K562 (cell line): ENCODE data around the gene CCNQ. TPM values are rescaled to one million over a fixed set of nuclear protein-coding genes. Genes with fewer than 3 reads are reported as not detected.

Experiments used
- ATAC-seq: fragments of 200-7000 bp; cut with Tn5 transposase; 3 replicates; pipeline ENCODE4 v1.9.1; 2020; ENCODE audit warnings: moderate library complexity
- BruUV-seq: library from RNA; stranded (reverse); fragments of 400-500 nt; replicated peaks from 2 replicates; lab custom pipeline; 2021; lab: Mats Ljungman, UMichigan
- CTCF ChIA-PET: fragments of 300-600 bp; formaldehyde crosslinking; extraction: SDS; loops from one replicate; lab custom pipeline; 2021; ENCODE audit warnings: low intra/inter-chr PET ratio; lab: Yijun Ruan, JAX
- POLR2A ChIA-PET: fragments of 300-600, 350-650 bp; sonication (Branson Sonifier 250); formaldehyde crosslinking; extraction: SDS; loops from one replicate; lab custom pipeline; 2021; ENCODE audit warnings: antibody characterized with exemption, inconsistent platforms; lab: Yijun Ruan, JAX
- DNase-seq, 4 experiments: peaks; one replicate each; pipeline versions ENCODE4 v3.0.0 to v3.0.0-alpha.2; 2011 to 2018; ENCODE audit warnings: low spot score in 3 of 4, mixed read lengths in 3 of 4; ENCODE audit errors: extremely low read depth in 1 of 4
- FAIRE-seq: peaks from 2 replicates; lab custom pipeline; 2011; peaks lifted over from hg19 to GRCh38; lab: Jason Lieb, UNC
- H2AFZ ChIP-seq: 2 replicates; pipeline ENCODE4 v1.6.0; 2011; ENCODE audit warnings: low read depth, low read length, control low read depth, inconsistent platforms
- H3K27ac ChIP-seq: fragments of 200-600 bp; 3 replicates; pipeline ENCODE4 v1.8.0; 2011; ENCODE audit warnings: low read depth, mild to moderate bottlenecking, control low read depth, inconsistent platforms, low read length, moderate library complexity, mixed read lengths; ENCODE audit errors: extremely low read depth
- H3K27me3 ChIP-seq, 2 experiments: fragments of 300-600 bp in 1 of 2; 2 replicates in 1 of 2; 3 replicates in 1 of 2; pipeline versions ENCODE4 v1.6.0 to v1.8.0; 2011; ENCODE audit warnings: inconsistent platforms in 2 of 2, low read length in 2 of 2, mild to moderate bottlenecking in 1 of 2, mixed read lengths in 1 of 2, moderate library complexity in 1 of 2; ENCODE audit not compliant: control insufficient read depth in 2 of 2, insufficient read depth in 2 of 2
- H3K36me3 ChIP-seq: fragments of 300-600 bp; 3 replicates; pipeline ENCODE4 v1.8.0; 2011; ENCODE audit warnings: mild to moderate bottlenecking, low read length, inconsistent platforms; ENCODE audit not compliant: control insufficient read depth, insufficient read depth
- H3K4me1 ChIP-seq, 2 experiments: fragments of 200-600 bp in 1 of 2; replicated peaks in 1 of 2; 2 replicates in 1 of 2; 3 replicates in 1 of 2; pipeline versions ENCODE4 v1.5.1 to v1.8.0; 2011; ENCODE audit warnings: inconsistent platforms in 2 of 2, low read length in 2 of 2, mild to moderate bottlenecking in 1 of 2, mixed read lengths in 1 of 2, moderate library complexity in 1 of 2; ENCODE audit not compliant: control insufficient read depth in 2 of 2, insufficient read depth in 2 of 2
- H3K4me2 ChIP-seq: 2 replicates; pipeline ENCODE4 v1.6.1; 2011; ENCODE audit warnings: low read length, control low read depth, inconsistent platforms, mixed read lengths; ENCODE audit not compliant: insufficient read depth
- H3K4me3 ChIP-seq: fragments of 200-600 bp; sonication (generic), shearing (Covaris generic); 2 replicates; pipeline ENCODE4 v1.5.1; 2016; ENCODE audit warnings: control low read depth, inconsistent platforms
- H3K79me2 ChIP-seq: fragments of 200-600 bp; 3 replicates; pipeline ENCODE4 v1.8.0; 2011; ENCODE audit warnings: low read length, inconsistent platforms; ENCODE audit not compliant: control insufficient read depth, insufficient read depth
- H3K9ac ChIP-seq, 2 experiments: 2 replicates each; pipeline versions ENCODE4 v1.6.0 to v1.6.1; 2011; ENCODE audit warnings: low read depth in 2 of 2, low read length in 2 of 2, control low read depth in 1 of 2, inconsistent platforms in 1 of 2, mild to moderate bottlenecking in 1 of 2, mixed read lengths in 1 of 2; ENCODE audit not compliant: insufficient read depth in 1 of 2
- H3K9me1 ChIP-seq: one replicate; pipeline ENCODE4 v1.6.0; 2011; ENCODE audit warnings: inconsistent platforms, mild to moderate bottlenecking, low read length, moderate library complexity; ENCODE audit not compliant: control insufficient read depth, insufficient read depth
- H3K9me3 ChIP-seq: replicated peaks from 2 replicates; pipeline ENCODE4 v1.5.1; 2011; ENCODE audit warnings: low read depth, low read length, inconsistent platforms; ENCODE audit not compliant: control insufficient read depth, insufficient read depth
- H4K20me1 ChIP-seq: replicated peaks from 2 replicates; pipeline ENCODE4 v1.6.1; 2011; ENCODE audit warnings: low read length, inconsistent platforms, mixed read lengths; ENCODE audit not compliant: control insufficient read depth, insufficient read depth
- DACH1 ChIP-seq: fragments of 450-650 bp; IDR thresholded peaks from 2 replicates; pipeline ENCODE4 v1.6.1; 2018; ENCODE audit not compliant: partially characterized antibody
- ETS2 ChIP-seq: IDR thresholded peaks from 2 replicates; pipeline ENCODE4 v1.6.1; 2016; ENCODE audit warnings: borderline replicate concordance, missing genetic modification characterization, mild to moderate bottlenecking, moderate library complexity, missing compliant biosample characterization; ENCODE audit not compliant: poor library complexity, severe bottlenecking
- MAFF ChIP-seq: IDR thresholded peaks from 2 replicates; pipeline ENCODE4 v1.6.1; 2012; ENCODE audit warnings: low read length, improper control_type of control experiment
- MTF1 ChIP-seq: fragments of 250-450 bp; sonication (Bioruptor Pico); IDR thresholded peaks from 2 replicates; pipeline ENCODE4 v1.9.0; 2021; ENCODE audit warnings: moderate library complexity, mild to moderate bottlenecking, inconsistent platforms, borderline replicate concordance
- NCOA4 ChIP-seq: fragments of 450-650 bp; IDR thresholded peaks from 2 replicates; pipeline ENCODE4 v1.6.1; 2018; ENCODE audit warnings: mild to moderate bottlenecking; ENCODE audit not compliant: partially characterized antibody
- PHB2 ChIP-seq: fragments of 450-650 bp; IDR thresholded peaks from 2 replicates; pipeline ENCODE4 v1.6.1; 2017; ENCODE audit warnings: low read depth
- PHF20 ChIP-seq: fragments of 450-650 bp; IDR thresholded peaks from 2 replicates; pipeline ENCODE4 v1.6.1; 2018; ENCODE audit not compliant: partially characterized antibody
- PTRF ChIP-seq: fragments of 450-650 bp; IDR thresholded peaks from 2 replicates; pipeline ENCODE4 v1.6.1; 2016; ENCODE audit warnings: mild to moderate bottlenecking, missing genetic modification characterization, missing compliant biosample characterization
- RBM15 ChIP-seq: fragments of 200-400 bp; formaldehyde crosslinking; IDR thresholded peaks from 2 replicates; pipeline ENCODE4 v1.6.1; 2018; ENCODE audit warnings: mild to moderate bottlenecking, low read length, moderate library complexity; ENCODE audit not compliant: insufficient read depth
- RBM34 ChIP-seq: fragments of 200-400 bp; formaldehyde crosslinking; IDR thresholded peaks from 2 replicates; pipeline ENCODE4 v1.6.1; 2018; ENCODE audit warnings: low read length, borderline replicate concordance; ENCODE audit not compliant: insufficient read depth
- SAFB ChIP-seq: fragments of 200-400 bp; formaldehyde crosslinking; IDR thresholded peaks from 2 replicates; pipeline ENCODE4 v1.6.1; 2017; ENCODE audit warnings: low read depth, low read length, borderline replicate concordance
- SMAD1 ChIP-seq: fragments of 150-350 bp; IDR thresholded peaks from 2 replicates; pipeline ENCODE4 v1.6.1; 2014; ENCODE audit warnings: low read length, low read depth; ENCODE audit not compliant: partially characterized antibody
- ZNF3 ChIP-seq: fragments of 250-450 bp; sonication (Bioruptor Pico); IDR thresholded peaks from 2 replicates; pipeline ENCODE4 v1.5.0; 2021; ENCODE audit warnings: mild to moderate bottlenecking, moderate library complexity
- ZNF316 ChIP-seq: fragments of 450-650 bp; IDR thresholded peaks from 2 replicates; pipeline ENCODE4 v1.6.1; 2016
- ZNF785 ChIP-seq: fragments of 250-450 bp; sonication (Bioruptor Pico); IDR thresholded peaks from 2 replicates; pipeline ENCODE4 v1.4.0; 2020; ENCODE audit warnings: mild to moderate bottlenecking
- ZNF79 ChIP-seq: fragments of 250-450 bp; sonication (Bioruptor Pico); IDR thresholded peaks from 2 replicates; pipeline ENCODE4 v1.4.0; 2020; ENCODE audit warnings: low read depth, mild to moderate bottlenecking, moderate library complexity
- WGBS: fragments of 100-300 bp; shearing (Covaris generic); methylation state at CpG from one replicate; pipeline ENCODE4 v1.1.6; 2016; ENCODE audit warnings: low coverage, mixed read lengths; ENCODE audit not compliant: insufficient coverage; ENCODE audit errors: missing lambda C conversion rate; 5-methylcytosine and 5-hydroxymethylcytosine counted together
- in situ Hi-C: fragments of 300-500 bp; cut with MboI; formaldehyde crosslinking; loops from 4 replicates; pipeline ENCODE4 v1.15.0; 2018; ENCODE audit warnings: inconsistent platforms, mixed read lengths
- intact Hi-C: fragments of 100-400 bp; cut with micrococcal nuclease; formaldehyde crosslinking; loops from 2 replicates; pipeline ENCODE4 v1.14.2; 2022
- polyA plus RNA-seq, 8 experiments: library from polyadenylated mRNA; depleted of rRNA in 4 of 8; stranded (reverse) in 5 of 8; unstranded in 3 of 8; fragments of >200 nt; fragmentation: Nextera tagmentation in 2 of 8; fragmentation: Illumina TruSeq in 1 of 8; extraction: Ambion mirVana in 2 of 8; extraction: Trizol in 1 of 8; gene quantifications; 2 replicates each; pipeline versions ENCODE4 v1.2.1 to v1.2.3, GENCODE V29; 2011 to 2014; ENCODE audit warnings: inconsistent platforms in 1 of 8, missing spikeins in 1 of 8
- total RNA-seq, 7 experiments: library from RNA; depleted of rRNA in 6 of 7; stranded (reverse); fragments of >200 nt in 6 of 7; fragmentation: Illumina TruSeq in 2 of 7; extraction: Trizol in 2 of 7; gene quantifications; 2 replicates each; pipeline versions ENCODE4 v1.2.1 to v1.2.3, GENCODE V29; 2011 to 2021; ENCODE audit warnings: low replicate concordance in 1 of 7
- TF ChIP-seq, protein P1 (sequence below): sonication (generic); formaldehyde crosslinking; IDR thresholded peaks from 2 replicates; pipeline ENCODE4 v1.8.1; 2023; ENCODE audit warnings: mild to moderate bottlenecking, missing genetic modification reagents, moderate library complexity
- TF ChIP-seq, protein P2 (sequence below): fragments of 250-450 bp; sonication (Bioruptor Pico); IDR thresholded peaks from 2 replicates; pipeline ENCODE4 v1.4.0; 2020
- TF ChIP-seq, protein P3 (sequence below): fragments of 200-400 bp; formaldehyde crosslinking; IDR thresholded peaks from 2 replicates; pipeline ENCODE4 v1.6.1; 2017; ENCODE audit warnings: mild to moderate bottlenecking, low read depth, low read length, moderate library complexity

The CCNQ gene
- total and polyA plus RNA-seq, 9 of the 15 experiments (the other 6 are each of a cell fraction or from before 2014, with no cell fraction given): 0.92 to 53.8 (median 25.3) TPM

DNA sequence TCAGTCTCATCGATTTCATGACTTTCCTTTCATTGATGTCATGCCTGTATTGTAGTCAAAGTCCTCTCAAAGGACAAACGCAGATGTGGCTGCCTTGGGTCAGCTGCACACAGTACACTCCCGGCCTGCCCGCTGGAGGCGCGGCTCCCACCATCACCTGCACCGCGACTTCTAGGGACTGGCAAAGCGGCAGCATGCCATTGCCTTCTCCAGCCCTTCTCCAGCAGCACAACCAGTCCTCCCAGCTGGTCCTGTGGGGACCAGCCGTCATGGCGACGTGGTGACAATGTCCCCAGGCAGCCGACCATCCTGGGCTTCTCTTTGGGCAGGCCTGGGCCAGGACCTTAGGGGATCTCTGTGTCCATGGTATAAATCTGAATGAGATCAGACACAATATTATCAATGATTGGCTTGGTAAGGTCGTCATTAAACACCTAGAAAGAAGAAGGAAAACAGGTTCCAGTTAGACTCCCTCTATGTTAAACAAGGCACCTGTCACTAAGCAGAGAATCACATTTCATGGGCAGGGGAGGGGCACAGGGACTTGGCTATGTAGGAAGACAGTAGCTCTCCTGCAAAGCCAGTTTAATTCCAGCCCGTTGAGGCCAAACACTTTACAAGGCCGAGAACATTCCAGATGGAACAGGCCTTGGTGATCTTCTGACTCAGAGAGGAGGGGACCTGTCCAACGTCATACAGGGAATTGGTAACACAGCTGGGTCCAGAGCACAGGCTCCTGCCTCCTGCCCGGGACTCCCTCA, 10.7 kb downstream of the CCNQ start:
- H3K9me1 ChIP-seq: no peaks in the 10 kb centered on the region
- ATAC-seq (no peak), DNase-seq (no peak), FAIRE-seq (no peak)
- no peak overlapping the region for H3K4me2 ChIP-seq
- H3K9ac ChIP-seq: no peak overlapping the region
- peaks cover 39% of the 10 kb centered on the region; the same call in 2 of the 3 replicates for H3K36me3 ChIP-seq
- H3K27me3 ChIP-seq: no peaks in the 10 kb centered on the region
- 91% methylated on average over 13 of the region's 18 CpGs for WGBS
- in situ Hi-C loops (no loop called here), intact Hi-C loops (no loop called here)
- no peaks in the 10 kb centered on the region for H4K20me1 ChIP-seq
- POLR2A ChIA-PET: interaction anchor here (0.7 kb wide), 1 partner anchor 57 kb away, joined by 3 read pairs; no protein-coding TSS in a partner anchor
- no peaks in the 10 kb centered on the region; a peak in 1 of 5 replicates for H3K4me1 ChIP-seq
- H2AFZ ChIP-seq: no peak overlapping the region
- H3K79me2 ChIP-seq: no peaks in the 10 kb centered on the region
- BruUV-seq: no TSS peak
- no peak overlapping the region for H3K4me3 ChIP-seq
- H3K9me3 ChIP-seq: no peaks in the 10 kb centered on the region
- no peak overlapping the region for H3K27ac ChIP-seq
- CTCF ChIA-PET: no interaction called here
- TF ChIP-seq, protein P1, sequence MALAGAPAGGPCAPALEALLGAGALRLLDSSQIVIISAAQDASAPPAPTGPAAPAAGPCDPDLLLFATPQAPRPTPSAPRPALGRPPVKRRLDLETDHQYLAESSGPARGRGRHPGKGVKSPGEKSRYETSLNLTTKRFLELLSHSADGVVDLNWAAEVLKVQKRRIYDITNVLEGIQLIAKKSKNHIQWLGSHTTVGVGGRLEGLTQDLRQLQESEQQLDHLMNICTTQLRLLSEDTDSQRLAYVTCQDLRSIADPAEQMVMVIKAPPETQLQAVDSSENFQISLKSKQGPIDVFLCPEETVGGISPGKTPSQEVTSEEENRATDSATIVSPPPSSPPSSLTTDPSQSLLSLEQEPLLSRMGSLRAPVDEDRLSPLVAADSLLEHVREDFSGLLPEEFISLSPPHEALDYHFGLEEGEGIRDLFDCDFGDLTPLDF (CRISPR knock-in tag): no peak
- no peak for TF ChIP-seq ZNF3 (CRISPR knock-in tag)
- TF ChIP-seq DACH1: no peak
- no peak for TF ChIP-seq NCOA4
- no peak for TF ChIP-seq ZNF79 (CRISPR knock-in tag)
- TF ChIP-seq RBM34: no peak
- no peak for TF ChIP-seq PTRF (tag)
- no peak for TF ChIP-seq RBM15
- no peak for TF ChIP-seq SAFB
- TF ChIP-seq ZNF785 (CRISPR knock-in tag): no peak
- no peak for TF ChIP-seq ZNF316
- TF ChIP-seq, protein P2, sequence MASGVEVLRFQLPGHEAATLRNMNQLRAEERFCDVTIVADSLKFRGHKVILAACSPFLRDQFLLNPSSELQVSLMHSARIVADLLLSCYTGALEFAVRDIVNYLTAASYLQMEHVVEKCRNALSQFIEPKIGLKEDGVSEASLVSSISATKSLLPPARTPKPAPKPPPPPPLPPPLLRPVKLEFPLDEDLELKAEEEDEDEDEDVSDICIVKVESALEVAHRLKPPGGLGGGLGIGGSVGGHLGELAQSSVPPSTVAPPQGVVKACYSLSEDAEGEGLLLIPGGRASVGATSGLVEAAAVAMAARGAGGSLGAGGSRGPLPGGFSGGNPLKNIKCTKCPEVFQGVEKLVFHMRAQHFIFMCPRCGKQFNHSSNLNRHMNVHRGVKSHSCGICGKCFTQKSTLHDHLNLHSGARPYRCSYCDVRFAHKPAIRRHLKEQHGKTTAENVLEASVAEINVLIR: no peak
- no peak for TF ChIP-seq SMAD1
- TF ChIP-seq, protein P3, sequence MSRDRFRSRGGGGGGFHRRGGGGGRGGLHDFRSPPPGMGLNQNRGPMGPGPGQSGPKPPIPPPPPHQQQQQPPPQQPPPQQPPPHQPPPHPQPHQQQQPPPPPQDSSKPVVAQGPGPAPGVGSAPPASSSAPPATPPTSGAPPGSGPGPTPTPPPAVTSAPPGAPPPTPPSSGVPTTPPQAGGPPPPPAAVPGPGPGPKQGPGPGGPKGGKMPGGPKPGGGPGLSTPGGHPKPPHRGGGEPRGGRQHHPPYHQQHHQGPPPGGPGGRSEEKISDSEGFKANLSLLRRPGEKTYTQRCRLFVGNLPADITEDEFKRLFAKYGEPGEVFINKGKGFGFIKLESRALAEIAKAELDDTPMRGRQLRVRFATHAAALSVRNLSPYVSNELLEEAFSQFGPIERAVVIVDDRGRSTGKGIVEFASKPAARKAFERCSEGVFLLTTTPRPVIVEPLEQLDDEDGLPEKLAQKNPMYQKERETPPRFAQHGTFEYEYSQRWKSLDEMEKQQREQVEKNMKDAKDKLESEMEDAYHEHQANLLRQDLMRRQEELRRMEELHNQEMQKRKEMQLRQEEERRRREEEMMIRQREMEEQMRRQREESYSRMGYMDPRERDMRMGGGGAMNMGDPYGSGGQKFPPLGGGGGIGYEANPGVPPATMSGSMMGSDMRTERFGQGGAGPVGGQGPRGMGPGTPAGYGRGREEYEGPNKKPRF: no peak
- TF ChIP-seq ETS2 (tag): no peak
- no peak for TF ChIP-seq PHB2
- TF ChIP-seq MAFF: no peak
- no peak for TF ChIP-seq MTF1 (CRISPR knock-in tag)
- TF ChIP-seq PHF20: no peak
